RKO (cell line): Measurements from ENCODE around the gene TULP1.
A peak's percentile ranks its signal among the peaks of the same experiment; 100 is the strongest.
"Not testable (repeated sequence)": the region's sequence is repeated elsewhere in the genome, so short reads cannot be mapped to it uniquely, and the experiment has no call there.

ENCODE experiments used
- DNase-seq: peaks from one replicate; pipeline ENCODE4 v3.0.0-alpha.2; 2016; ENCODE audit warnings: low spot score

The TULP1 gene

GRCh38 chr6:35512740-35513139 is at the start of gene TULP1:
TSS of gene TULP1 (minus strand) at chr6:35512896. CDS start at chr6:35512858, 38 bp downstream.
- no peak for DNase-seq

- peak; percentile 52 for DNase-seq
Measured at GRCh38 chr6:35562060-35562459, 49.4 kb upstream of the TULP1 start.

GRCh38 chr6:35561113-35561512 is 48.4 kb upstream of the TULP1 start:
- DNase-seq = no peak

- no peak for DNase-seq
Measured at GRCh38 chr6:35558571-35558970, 45.9 kb upstream of the TULP1 start.

- DNase-seq = no peak
Measured at GRCh38 chr6:35557239-35557638, 44.5 kb upstream of the TULP1 start.

- DNase-seq = no peak
Measured at GRCh38 chr6:35554811-35555210, 42.1 kb upstream of the TULP1 start.

DNA sequence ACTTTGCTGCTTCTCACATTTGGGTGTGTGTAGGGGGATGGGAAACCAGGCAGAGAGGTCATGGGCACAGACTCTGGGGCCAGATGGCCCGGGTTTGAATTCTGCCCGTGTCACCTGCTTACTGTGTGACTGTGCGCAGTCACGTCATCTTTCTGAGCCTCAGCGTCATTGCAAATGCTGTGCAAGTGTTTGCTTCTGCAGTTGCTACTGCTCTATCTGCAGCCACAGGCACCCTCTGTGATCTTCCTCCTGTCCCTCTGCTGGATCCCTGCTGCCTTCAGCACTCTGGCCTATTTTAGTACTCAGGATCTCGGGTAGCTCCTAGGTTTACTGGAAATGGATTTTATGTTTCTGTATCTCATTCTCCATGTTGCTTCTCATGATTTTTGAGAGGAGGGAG is 40.6 kb upstream of the TULP1 start:
- no peak for DNase-seq

DNA sequence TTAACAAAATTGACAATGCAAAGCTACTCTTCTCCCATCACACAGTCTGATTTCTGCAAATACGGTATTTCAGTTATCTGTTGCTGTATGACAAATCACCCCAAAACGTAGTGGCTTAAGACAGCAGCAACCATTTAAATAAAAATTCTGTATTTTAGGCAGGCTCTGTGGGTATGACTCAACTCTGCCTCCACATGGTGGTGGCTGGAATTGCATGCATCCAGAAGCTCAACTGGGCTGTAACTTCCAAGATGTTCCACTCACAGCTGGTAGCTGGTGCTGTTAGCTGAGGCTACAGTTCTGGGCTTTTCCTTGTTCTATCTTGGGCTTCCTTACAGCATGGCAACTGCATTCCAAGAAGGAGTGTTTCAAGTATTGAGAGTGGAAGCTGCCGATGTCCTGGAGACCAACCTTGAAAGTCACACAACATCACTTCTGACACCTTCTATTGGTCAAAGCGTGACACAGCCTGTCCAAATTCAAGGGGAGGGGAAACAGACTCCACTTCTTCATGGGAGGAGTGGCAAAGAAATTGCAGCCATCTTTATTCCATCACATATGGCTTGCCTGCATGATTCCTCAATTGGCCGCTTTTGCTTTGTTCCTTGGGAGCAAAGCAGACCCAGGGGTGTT is 39.7 kb upstream of the TULP1 start:
- DNase-seq = peak; percentile 45

DNA sequence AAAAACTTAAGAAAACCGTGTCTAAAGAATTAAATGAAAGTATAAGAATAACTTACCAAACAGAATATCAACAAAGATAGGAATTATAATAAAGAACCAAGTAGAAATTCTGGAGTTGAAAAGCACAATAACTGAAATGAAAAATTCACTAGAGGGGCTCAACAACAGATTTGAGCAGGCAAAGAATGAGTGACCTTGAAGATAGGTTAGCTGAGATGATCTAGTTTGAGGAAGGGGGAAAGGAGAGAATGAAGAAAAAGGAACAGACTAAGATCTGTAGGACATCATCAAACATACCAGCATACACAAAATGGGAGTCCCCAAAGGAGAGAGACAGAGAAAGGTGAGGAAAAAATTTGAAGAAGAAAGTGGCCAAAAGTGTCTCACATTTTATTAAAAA is 37.7 kb upstream of the TULP1 start:
- DNase-seq = no peak

- no peak for DNase-seq
Measured at GRCh38 chr6:35547676-35548075, 35.0 kb upstream of the TULP1 start.

- DNase-seq = no peak
Measured at GRCh38 chr6:35544769-35545361, 32.2 kb upstream of the TULP1 start.

- no peak for DNase-seq
Measured at GRCh38 chr6:35543459-35544193, 30.9 kb upstream of the TULP1 start.

DNA sequence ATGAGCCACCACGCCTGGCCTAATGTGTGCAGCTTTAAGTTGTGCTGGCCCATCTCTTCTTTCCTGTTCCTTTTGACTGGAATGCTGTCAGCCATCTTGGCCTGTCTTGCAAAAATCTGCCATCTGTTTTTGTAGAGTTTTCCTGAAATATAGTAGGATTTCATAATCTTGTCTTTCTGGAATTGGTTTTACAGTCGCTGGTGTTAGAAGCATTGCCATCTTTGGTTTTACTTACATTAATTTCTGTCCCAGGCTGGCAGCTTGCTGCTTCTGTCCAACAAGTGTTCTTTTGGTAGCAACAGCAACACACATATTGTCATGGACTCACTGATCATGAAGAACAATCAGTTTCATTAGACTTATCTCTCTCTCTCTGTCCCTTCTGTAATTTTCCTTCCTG is 29.1 kb upstream of the TULP1 start:
- DNase-seq = no peak

DNA sequence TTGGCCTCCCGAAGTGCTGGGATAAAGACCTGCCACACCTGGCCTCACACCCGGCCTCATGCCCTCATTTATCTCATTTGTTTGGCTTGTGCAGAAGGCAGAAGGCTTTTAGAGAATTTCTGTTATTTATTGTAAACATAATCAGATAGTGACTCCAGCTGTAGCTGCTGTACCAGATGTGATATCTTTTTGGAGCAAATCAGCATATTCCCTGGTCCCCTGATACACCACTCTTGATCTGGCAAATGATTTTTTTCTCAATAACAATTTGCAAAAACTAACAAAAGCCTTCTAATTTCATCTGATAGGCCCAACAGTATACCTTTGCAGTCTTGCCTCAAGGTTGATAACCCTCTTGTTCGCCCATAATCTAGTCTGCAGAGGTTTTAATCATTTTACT is 26.5 kb upstream of the TULP1 start:
- DNase-seq = no peak

DNA sequence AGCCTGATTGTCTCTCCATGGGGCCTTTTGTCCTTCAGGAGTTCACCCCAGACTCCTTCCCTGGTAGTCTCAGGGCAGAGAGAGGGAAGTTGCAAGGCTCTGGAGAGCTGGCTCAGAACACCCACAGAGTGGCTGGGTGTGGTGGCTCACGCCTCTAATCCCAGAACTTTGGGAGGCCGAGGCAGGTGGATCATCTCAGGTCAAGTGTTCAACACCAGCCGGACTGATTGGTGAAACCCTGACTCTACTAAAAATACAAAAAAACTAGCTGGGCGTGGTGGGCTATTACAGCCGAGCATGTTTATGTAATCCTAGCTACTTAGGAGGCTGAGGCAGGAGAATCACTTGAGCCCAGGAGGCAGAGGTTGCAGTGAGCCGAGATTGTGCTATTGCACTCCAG is 23.2 kb upstream of the TULP1 start:
- DNase-seq = not testable (repeated sequence)

GRCh38 chr6:35534407-35535170 is 21.9 kb upstream of the TULP1 start:
- DNase-seq = no peak

DNA sequence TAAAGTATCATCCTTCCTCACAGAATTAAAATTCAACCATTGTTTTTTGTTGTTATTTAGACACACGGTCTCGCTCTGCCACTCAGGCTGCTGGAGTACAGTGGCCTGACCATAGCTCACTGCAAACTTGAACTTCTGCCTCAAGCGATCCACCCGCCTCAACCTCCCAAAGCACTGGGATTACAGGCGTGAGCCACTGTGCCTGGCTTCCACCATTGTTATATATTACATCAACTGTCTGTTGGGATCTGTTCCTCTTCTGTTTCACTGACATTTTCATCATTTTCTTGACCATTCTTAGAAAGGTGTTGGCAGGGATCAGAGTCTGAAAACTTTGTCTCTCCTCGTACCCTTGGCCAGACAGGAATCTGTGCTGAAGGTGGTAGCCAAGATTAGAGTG is 21.3 kb upstream of the TULP1 start:
- no peak for DNase-seq

GRCh38 chr6:35532126-35532525 is 19.4 kb upstream of the TULP1 start:
- DNase-seq = no peak

DNA sequence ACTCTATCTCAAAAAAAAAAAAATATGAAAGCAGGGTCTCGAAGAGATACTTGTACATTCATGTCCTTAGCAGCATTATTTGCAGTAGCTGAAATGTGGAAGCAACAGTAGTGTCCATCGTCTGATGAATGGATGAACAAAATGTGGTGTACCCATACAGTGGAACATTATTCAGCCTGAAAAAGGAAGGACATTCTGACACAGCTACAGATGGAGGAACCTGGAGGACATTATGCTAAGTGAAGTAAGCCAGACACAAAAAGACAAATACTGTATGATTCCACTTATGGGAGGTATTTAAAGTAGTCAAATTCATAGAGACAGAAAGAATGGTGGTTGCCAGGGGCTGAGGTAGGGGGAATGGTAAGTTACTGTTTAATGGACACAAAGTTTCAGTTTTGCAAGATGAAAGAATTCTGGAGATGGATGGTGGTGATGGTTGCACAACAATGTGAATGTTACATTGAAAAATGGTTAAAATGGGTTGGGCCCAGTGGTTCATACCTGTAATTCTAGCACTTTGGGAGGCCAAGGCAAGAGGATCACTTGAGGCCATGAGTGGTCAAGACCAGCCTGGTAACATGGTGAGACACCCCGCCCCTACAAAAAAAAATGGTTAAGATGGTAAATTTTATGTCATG is 11.8 kb upstream of the TULP1 start:
- DNase-seq = no peak

DNA sequence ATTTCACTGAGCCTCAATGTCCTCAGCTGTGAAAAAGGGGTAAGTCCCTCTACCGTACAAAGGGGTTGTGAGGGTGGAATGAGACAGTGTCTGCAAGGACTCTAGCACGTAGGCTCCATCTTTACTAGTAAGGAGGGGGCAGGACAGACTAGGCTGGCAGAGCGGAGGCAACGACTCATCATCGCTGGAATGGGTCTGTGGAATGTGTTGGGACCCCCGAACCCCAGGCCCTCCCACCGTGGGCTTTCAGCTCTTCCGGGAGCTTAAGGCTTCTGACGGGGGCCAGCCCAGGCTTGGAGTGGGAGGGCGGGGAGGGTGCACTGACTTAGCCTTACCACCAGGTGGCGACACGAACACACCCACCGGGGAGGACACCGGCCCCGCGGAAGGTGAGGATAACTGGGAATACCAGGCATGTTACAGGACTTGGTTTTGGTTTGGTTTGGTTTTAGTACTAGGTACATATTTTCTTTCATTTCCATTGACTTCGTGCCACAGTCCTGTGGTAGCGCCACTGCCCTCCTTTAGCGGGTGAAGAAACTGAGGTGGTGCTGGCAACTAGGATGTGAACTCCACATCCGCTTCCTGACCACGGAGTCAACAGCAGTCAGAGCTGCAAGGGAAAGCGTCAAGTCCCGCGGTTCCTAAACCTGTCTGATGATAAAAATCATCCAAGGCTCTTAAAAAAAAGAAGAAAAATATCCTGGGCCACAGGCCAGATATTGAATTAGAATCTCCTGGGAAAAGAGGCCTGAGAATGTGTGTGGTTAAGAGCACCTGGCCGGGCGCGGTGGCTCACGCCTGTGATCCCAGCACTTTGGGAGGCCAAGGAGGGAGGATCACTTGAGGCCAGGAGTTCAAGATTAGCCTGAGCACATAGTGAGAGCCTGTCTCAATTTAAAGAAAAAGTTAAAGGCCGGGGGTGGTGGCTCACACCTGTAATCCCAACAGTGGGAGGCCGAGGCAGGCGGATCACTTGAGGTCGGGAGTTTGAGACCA is 10.3 kb upstream of the TULP1 start:
- peak; percentile 68 for DNase-seq

DNA sequence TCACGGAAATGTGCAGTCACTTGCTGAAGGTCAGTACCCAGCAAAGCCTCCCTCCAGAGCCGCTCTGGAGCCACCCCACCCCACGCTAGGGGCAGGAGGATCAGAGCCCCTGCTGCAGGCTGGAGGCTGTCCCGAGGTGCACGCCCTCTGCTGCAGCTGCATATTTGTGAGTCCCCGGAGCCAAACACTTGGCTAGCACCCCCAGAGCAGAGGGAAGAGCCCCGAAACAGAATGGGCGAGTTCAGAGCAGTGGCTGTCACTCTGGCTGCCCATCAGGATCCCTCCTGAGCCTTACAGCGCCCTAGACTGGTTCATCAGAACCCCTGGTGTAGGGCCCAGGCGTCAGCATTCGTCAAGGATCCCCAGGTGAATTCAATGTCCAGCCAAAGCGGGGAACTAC is 9.5 kb upstream of the TULP1 start:
- no peak for DNase-seq
